ENCODE measurements around the gene IL34. TPM values are rescaled to one million over a fixed set of nuclear protein-coding genes. Genes with fewer than 3 reads are reported as not detected.

The IL34 gene
- polyA plus RNA-seq, 1 experiment: 3.0 TPM

DNA sequence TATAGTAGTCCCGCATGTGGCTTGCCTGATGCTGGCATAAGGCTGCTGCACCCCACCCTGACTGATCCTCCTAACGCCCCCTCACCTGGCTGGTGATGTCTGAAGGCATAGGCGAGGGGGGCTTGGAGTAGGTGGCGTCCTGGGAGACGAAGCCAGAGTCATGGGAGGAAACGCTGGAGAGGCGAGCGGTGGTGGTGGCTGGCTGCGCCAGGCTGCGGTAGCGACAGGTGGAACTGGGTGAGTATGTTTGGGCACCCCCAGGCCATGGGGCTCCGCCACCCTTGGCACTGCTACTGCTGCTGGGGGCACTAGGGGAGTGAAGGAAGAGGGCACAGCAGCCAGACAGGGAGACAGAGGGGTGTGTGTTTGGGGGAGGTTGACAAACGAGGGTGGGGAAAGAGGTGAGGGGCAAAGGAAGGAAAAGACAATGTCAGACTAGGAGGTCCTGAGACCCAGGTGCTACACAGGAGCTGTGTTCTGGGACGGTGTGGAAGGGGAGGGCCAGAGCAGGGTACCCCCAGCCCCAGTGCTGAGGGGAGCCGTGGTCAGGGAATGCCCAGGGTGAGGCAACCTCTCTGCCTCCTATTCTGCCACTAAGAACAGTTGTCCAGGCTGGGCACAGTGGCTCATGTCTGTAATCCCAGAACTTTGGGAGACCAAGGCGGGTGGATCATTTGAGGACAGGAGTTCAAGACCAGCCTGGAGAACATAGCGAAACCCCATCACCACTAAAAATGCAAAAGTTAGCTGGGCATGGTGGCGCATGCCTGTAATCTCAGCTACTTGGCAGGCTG lies 28.1 kb downstream of the IL34 start:
- H3K27me3 ChIP-seq (ENCODE audit: control insufficient read depth, insufficient read depth, low read length): no peaks in the 10 kb centered on the region
- H3K9me3 ChIP-seq (ENCODE audit: control insufficient read depth, insufficient read depth, low read length): no peaks in the 10 kb centered on the region; the same call in 1 of the 2 replicates
- POLR2A ChIA-PET: no interaction called here
- CTCF ChIA-PET: interaction anchor here (1.1 kb wide), 1 partner anchor 15 kb away, joined by 3 read pairs; no protein-coding TSS in a partner anchor
- no peak overlapping the region for H3K4me3 ChIP-seq (ENCODE audit: low read depth, low read length)
- no peak for TF ChIP-seq CTCF (IDR thresholded peaks at IDR 0.05; ENCODE audit: low read depth, low read length)
- no peak for DNase-seq (ENCODE audit: low read depth, low spot score)
- H3K27ac ChIP-seq (ENCODE audit: low read depth, low read length): no peak overlapping the region

DNA sequence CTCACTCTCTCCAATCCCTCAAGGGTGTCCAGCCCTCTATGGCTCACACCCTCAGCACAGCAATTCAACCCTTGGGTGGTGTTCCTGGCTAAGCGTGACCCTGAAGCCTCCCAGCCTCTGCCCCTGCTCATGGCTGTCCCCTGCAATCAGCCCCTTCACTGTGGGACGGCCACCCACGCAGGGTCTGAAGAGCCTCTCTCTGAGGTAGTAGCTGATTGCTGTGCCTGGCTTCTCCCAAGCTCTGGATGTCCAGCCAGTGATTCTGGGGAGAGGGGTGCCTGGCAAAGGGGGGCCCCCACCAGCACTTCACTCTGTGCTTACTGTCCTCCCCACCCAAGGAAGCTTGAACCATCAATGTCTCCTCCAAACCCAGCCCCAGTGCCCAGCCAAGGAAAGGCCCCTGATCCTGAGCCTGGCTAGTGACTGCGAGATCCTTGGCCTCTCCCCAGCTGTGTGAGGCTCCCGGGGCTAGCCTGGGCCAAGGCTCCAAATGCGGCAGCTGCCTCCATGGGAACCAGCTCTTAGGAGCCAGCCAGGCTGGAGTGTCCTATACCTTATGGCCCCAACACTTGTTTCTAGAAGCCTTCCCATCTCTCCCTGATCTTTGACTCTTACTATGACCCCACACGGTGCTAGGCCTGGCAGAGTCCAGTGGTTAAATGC lies 29.6 kb downstream of the IL34 start:
- Histone ChIP-seq H3K9me3 (ENCODE audit: control insufficient read depth, insufficient read depth, low read length) (no peaks in the 10 kb centered on the region; the same call in 1 of the 2 replicates), H3K27ac (ENCODE audit: low read depth, low read length) (peak overlapping the region; percentile 21), H3K4me3 (ENCODE audit: low read depth, low read length) (no peak overlapping the region), H3K27me3 (ENCODE audit: control insufficient read depth, insufficient read depth, low read length) (no peaks in the 10 kb centered on the region)
- DNase-seq (ENCODE audit: low read depth, low spot score): no peak
- ChIA-PET POLR2A (no interaction called here), CTCF (interaction anchor here (1.1 to 1.4 kb wide), 3 partner anchors 17 to 95 kb away, joined by 3 to 5 read pairs (median 4); no protein-coding TSS in a partner anchor)
- no peak for TF ChIP-seq CTCF (IDR thresholded peaks at IDR 0.05; ENCODE audit: low read depth, low read length)

- Histone ChIP-seq H3K27me3 (ENCODE audit: control insufficient read depth, insufficient read depth, low read length) (no peaks in the 10 kb centered on the region), H3K27ac (ENCODE audit: low read depth, low read length) (no peak overlapping the region), H3K9me3 (ENCODE audit: control insufficient read depth, insufficient read depth, low read length) (no peaks in the 10 kb centered on the region; the same call in 1 of the 2 replicates), H3K4me3 (ENCODE audit: low read depth, low read length) (no peak overlapping the region)
- DNase-seq (ENCODE audit: low read depth, low spot score): no peak
- ChIA-PET CTCF (interaction anchor here (0.6 to 1.4 kb wide), 5 partner anchors 23 to 231 kb away, joined by 3 to 6 read pairs (median 4); no protein-coding TSS in a partner anchor), POLR2A (no interaction called here)
- TF ChIP-seq CTCF (IDR thresholded peaks at IDR 0.05; ENCODE audit: low read depth, low read length): no peak
Measured at GRCh38 chr16:70676675-70677498, 30.5 kb downstream of the IL34 start.

DNA sequence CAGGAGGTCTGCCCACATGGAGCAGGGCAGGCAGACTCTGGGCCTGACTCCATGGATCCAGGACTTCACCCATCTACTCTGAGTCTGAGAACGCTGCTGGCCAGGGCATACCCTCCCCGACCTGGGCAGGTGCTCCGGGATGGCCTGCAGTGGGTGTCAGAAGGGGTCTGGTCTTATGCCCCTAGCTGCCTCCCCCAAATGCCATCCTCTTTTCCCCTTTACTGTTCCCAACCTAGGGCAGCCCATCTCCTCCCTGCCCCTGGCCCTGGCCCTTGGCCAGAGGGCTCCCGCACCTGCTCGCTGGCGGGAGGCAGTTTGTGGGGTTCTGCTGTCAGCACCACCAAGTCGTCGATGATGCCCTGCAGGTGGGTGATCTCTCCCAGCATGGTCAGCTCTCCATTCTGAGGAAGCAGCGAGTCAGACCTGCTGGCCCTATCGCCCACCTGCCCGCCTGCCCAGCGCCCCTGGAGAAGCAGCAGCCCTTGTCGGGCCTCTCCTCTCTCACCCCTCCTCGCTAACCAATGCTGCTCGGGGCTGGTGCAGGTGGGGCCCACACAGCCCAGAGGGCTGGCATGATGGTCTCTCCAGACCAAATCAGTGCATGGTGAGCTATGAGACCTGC lies 31.3 kb downstream of the IL34 start:
- TF ChIP-seq CTCF (IDR thresholded peaks at IDR 0.05; ENCODE audit: low read depth, low read length): no peak
- no peak overlapping the region for H3K27ac ChIP-seq (ENCODE audit: low read depth, low read length)
- no peak for DNase-seq (ENCODE audit: low read depth, low spot score)
- ChIA-PET POLR2A (no interaction called here), CTCF (interaction anchor here (1.0 to 3.9 kb wide), 2 partner anchors 61 to 93 kb away, joined by 6 to 68 read pairs; no protein-coding TSS in a partner anchor)
- no peaks in the 10 kb centered on the region for H3K27me3 ChIP-seq (ENCODE audit: control insufficient read depth, insufficient read depth, low read length)
- H3K9me3 ChIP-seq (ENCODE audit: control insufficient read depth, insufficient read depth, low read length): no peaks in the 10 kb centered on the region; the same call in 1 of the 2 replicates
- H3K4me3 ChIP-seq (ENCODE audit: low read depth, low read length): no peak overlapping the region
